ENCODE measurements around the gene KCTD3. TPM values are rescaled to one million over a fixed set of nuclear protein-coding genes. Genes with fewer than 3 reads are reported as not detected.

The KCTD3 gene
- polyA plus RNA-seq, 1 donor (not counting 4 experiments of a cell fraction or from before 2014, with no cell fraction given), result 43.4 TPM

DNA sequence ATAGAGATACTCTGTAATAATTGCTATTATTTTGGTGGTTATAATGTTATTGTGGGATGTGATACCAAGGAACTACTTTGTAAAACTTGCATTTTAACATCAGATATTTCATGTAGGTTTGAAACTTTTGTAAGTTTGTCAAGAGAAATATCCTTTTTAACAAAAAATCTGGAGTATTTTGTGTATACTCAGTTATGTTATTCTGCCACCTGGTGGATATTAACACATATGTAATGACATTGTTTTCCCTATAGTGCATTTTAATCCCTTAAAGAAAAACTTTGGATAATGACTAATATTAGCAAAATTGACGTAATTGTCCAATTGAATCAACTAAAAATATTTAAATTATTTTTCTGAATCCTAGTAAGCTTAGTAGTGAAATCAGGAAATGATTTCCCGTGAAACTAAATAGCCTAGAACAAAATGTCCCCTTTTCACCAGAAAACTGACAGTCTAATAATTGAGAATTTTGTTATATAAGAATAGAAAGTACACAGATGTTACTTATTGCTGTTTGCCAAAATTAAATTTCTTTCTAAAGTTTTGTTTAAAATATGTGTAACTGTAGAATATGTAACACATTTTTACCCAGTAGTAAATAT lies 39.6 kb downstream of the KCTD3 start:
- H3K9me1 ChIP-seq (ENCODE audit: control insufficient read depth, extremely low read depth, insufficient read depth, low read length), result no peaks in the 10 kb centered on the region
- dilution Hi-C loops (cut with MboI; ENCODE audit: extremely low pct_ligation_motif_present, low sequenced_read_pairs), result no loop called here

DNA sequence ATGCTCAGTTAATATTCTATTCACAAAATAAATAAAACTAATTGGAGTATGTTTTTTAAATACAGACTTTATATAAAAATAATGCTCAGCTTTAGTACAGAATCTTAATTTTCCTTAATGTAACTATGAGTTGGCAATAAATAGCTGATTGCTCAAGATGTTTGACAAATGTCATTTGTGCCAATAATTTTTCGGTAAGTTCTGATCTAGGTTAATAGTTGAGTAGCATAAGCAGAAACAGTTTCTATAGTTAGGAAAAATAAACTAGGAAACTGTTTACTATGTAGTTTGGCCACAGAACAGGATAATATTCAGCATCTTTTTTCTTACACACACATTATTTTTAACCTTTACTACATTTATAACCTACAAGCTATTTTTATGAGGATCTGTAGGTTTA lies 40.3 kb downstream of the KCTD3 start:
- Histone ChIP-seq H3K27me3 (ENCODE audit: control insufficient read depth, extremely low read depth, insufficient read depth, low read length) (no peaks in the 10 kb centered on the region), H3K4me1 (ENCODE audit: control insufficient read depth, extremely low read depth, insufficient read depth, low read length) (peaks cover 5% of the 10 kb centered on the region), H3K9me1 (ENCODE audit: control insufficient read depth, extremely low read depth, insufficient read depth, low read length) (no peaks in the 10 kb centered on the region), H3K36me3 (ENCODE audit: control insufficient read depth in 2 of 2, extremely low read depth in 1 of 2, insufficient read depth in 2 of 2, low read length in 2 of 2) (no peaks in the 10 kb centered on the region), H3K27ac (ENCODE audit: control insufficient read depth, insufficient read depth, low read length) (no peak overlapping the region), H3K9ac (ENCODE audit: control insufficient read depth, extremely low read depth, insufficient read depth, low read length) (no peak overlapping the region), H3K9me3 (ENCODE audit: control insufficient read depth, low read depth, low read length) (no peaks in the 10 kb centered on the region), H2AFZ (ENCODE audit: control insufficient read depth, low read length) (no peak overlapping the region), H4K20me1 (ENCODE audit: control insufficient read depth, extremely low read depth, insufficient read depth, low read length) (no peaks in the 10 kb centered on the region), H3K79me2 (ENCODE audit: control insufficient read depth, insufficient read depth, low read length) (no peaks in the 10 kb centered on the region), H3K4me3 (ENCODE audit: control insufficient read depth in 2 of 3, extremely low read depth in 1 of 3, insufficient read depth in 2 of 3, low read depth in 1 of 3, low read length in 3 of 3) (no peak overlapping the region), H3K4me2 (ENCODE audit: control insufficient read depth, extremely low read depth, insufficient read depth, low read depth, low read length) (no peak overlapping the region)
- FAIRE-seq, result no peak
- dilution Hi-C loops (cut with MboI; ENCODE audit: extremely low pct_ligation_motif_present, low sequenced_read_pairs), result no loop called here
- no peak for DNase-seq (ENCODE audit: low read depth, low spot score)
- TF ChIP-seq, protein P1, sequence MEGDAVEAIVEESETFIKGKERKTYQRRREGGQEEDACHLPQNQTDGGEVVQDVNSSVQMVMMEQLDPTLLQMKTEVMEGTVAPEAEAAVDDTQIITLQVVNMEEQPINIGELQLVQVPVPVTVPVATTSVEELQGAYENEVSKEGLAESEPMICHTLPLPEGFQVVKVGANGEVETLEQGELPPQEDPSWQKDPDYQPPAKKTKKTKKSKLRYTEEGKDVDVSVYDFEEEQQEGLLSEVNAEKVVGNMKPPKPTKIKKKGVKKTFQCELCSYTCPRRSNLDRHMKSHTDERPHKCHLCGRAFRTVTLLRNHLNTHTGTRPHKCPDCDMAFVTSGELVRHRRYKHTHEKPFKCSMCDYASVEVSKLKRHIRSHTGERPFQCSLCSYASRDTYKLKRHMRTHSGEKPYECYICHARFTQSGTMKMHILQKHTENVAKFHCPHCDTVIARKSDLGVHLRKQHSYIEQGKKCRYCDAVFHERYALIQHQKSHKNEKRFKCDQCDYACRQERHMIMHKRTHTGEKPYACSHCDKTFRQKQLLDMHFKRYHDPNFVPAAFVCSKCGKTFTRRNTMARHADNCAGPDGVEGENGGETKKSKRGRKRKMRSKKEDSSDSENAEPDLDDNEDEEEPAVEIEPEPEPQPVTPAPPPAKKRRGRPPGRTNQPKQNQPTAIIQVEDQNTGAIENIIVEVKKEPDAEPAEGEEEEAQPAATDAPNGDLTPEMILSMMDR (optimal IDR thresholded peaks at IDR 0.05 in 1 of 3, IDR thresholded peaks at IDR 0.05 in 1 of 3, conservative IDR thresholded peaks at IDR 0.05 in 1 of 3; ENCODE audit: extremely low read depth in 1 of 3, insufficient read depth in 2 of 3, low read length in 3 of 3), result no peak
- TF ChIP-seq EZH2 (IDR thresholded peaks at IDR 0.05; ENCODE audit: low read length), result no peak

More for the DNA sequence above, 39.6 kb downstream of the KCTD3 start:
- H3K36me3 ChIP-seq (ENCODE audit: control insufficient read depth in 2 of 2, extremely low read depth in 1 of 2, insufficient read depth in 2 of 2, low read length in 2 of 2), result no peaks in the 10 kb centered on the region
- H4K20me1 ChIP-seq (ENCODE audit: control insufficient read depth, extremely low read depth, insufficient read depth, low read length), result no peaks in the 10 kb centered on the region
- H3K27ac ChIP-seq (ENCODE audit: control insufficient read depth, insufficient read depth, low read length), result no peak overlapping the region
- H3K4me1 ChIP-seq (ENCODE audit: control insufficient read depth, extremely low read depth, insufficient read depth, low read length), result peaks cover 5% of the 10 kb centered on the region
- no peak overlapping the region for H3K4me3 ChIP-seq (ENCODE audit: control insufficient read depth in 2 of 3, extremely low read depth in 1 of 3, insufficient read depth in 2 of 3, low read depth in 1 of 3, low read length in 3 of 3)
- no peaks in the 10 kb centered on the region for H3K27me3 ChIP-seq (ENCODE audit: control insufficient read depth, extremely low read depth, insufficient read depth, low read length)
- H2AFZ ChIP-seq (ENCODE audit: control insufficient read depth, low read length), result no peak overlapping the region
- no peaks in the 10 kb centered on the region for H3K9me3 ChIP-seq (ENCODE audit: control insufficient read depth, low read depth, low read length)
- DNase-seq (ENCODE audit: low read depth, low spot score) (no peak), FAIRE-seq (no peak)
- no peak overlapping the region for H3K9ac ChIP-seq (ENCODE audit: control insufficient read depth, extremely low read depth, insufficient read depth, low read length)
- H3K79me2 ChIP-seq (ENCODE audit: control insufficient read depth, insufficient read depth, low read length), result no peaks in the 10 kb centered on the region
- no peak for TF ChIP-seq EZH2 (IDR thresholded peaks at IDR 0.05; ENCODE audit: low read length)
- TF ChIP-seq, protein P1 (optimal IDR thresholded peaks at IDR 0.05 in 1 of 3, IDR thresholded peaks at IDR 0.05 in 1 of 3, conservative IDR thresholded peaks at IDR 0.05 in 1 of 3; ENCODE audit: extremely low read depth in 1 of 3, insufficient read depth in 2 of 3, low read length in 3 of 3), result no peak
- no peak overlapping the region for H3K4me2 ChIP-seq (ENCODE audit: control insufficient read depth, extremely low read depth, insufficient read depth, low read depth, low read length)
